ENCODE data around the gene BABAM2.

- TF ChIP-seq CTCF (conservative IDR thresholded peaks at IDR 0.05; ENCODE audit: low read length) (peak; percentile 77), EZH2phosphoT487 (IDR thresholded peaks at IDR 0.05; ENCODE audit: borderline replicate concordance, low read depth, low read length) (no peak)
Observed at GRCh38 chr2:28155627-28156026, 265.1 kb downstream of the BABAM2 start.
